Measurements from ENCODE around the gene GPR132. TPM values are rescaled to one million over a fixed set of nuclear protein-coding genes. Genes with fewer than 3 reads are reported as not detected.
A peak's percentile ranks its signal among the peaks of the same experiment; 100 is the strongest.

The GPR132 gene
- total RNA-seq, 2 experiments from 2014 or later = 64.4 to 66.7 TPM

- no peaks in the 10 kb centered on the region for H3K9me3 Mint-ChIP-seq
- Histone ChIP-seq H3K27me3 (ENCODE audit: control insufficient read depth in 1 of 2, insufficient read depth in 2 of 2, low read length in 2 of 2) (no peaks in the 10 kb centered on the region), H3K9me3 (ENCODE audit: control insufficient read depth in 1 of 2, insufficient read depth in 1 of 2, low read length in 2 of 2) (peaks cover 0 to 4% of the 10 kb centered on the region in 2 experiments), H3K27ac (ENCODE audit: low read depth in 1 of 2, low read length in 2 of 2) (peak overlapping the region; percentile 59 to 77), H3K4me1 (ENCODE audit: insufficient read depth, low read length) (peaks cover 35% of the 10 kb centered on the region), H3K4me3 (ENCODE audit: low read length) (peak overlapping the region; percentile 75), H3K36me3 (ENCODE audit: insufficient read depth, low read length) (no peaks in the 10 kb centered on the region)
- CTCF ChIA-PET = interaction anchor here (0.8 to 0.9 kb wide), 2 partner anchors 48 to 277 kb away, joined by 3 read pairs; no protein-coding TSS in a partner anchor
- peak; percentile 36 for TF ChIP-seq CTCF (IDR thresholded peaks at IDR 0.05)
- H3K27me3 Mint-ChIP-seq = no peaks in the 10 kb centered on the region
- H3K4me1 Mint-ChIP-seq (ENCODE audit: low read depth) = peaks cover 22% of the 10 kb centered on the region
- peak; percentile 33 to 81 (median 58) for DNase-seq
- POLR2A ChIA-PET = interaction anchor here (0.7 to 0.9 kb wide), 2 partner anchors 30 to 34 kb away, joined by 3 to 5 read pairs; no protein-coding TSS in a partner anchor
- H3K4me3 Mint-ChIP-seq = peak overlapping the region; percentile 77
- ATAC-seq (ENCODE audit: poor library complexity) = peak; percentile 46
- no peaks in the 10 kb centered on the region for H3K36me3 Mint-ChIP-seq (ENCODE audit: low read depth)
- peak overlapping the region; percentile 55 for H3K27ac Mint-ChIP-seq
- intact Hi-C loops (cut with DNase I, micrococcal nuclease) = loop anchor here in 1 of 2 experiments (5.0 kb wide), 3 partner anchors 74 to 209 kb away; partner anchors contain the start of genes BRF1, JAG2 and NUDT14
Measured at GRCh38 chr14:105093431-105094192, 28.4 kb upstream of the GPR132 start.

GRCh38 chr14:105093038-105093430, 27.8 kb upstream of the GPR132 start:
- H3K9me3 Mint-ChIP-seq = no peaks in the 10 kb centered on the region
- H3K27me3 ChIP-seq (ENCODE audit: control insufficient read depth in 1 of 2, insufficient read depth in 2 of 2, low read length in 2 of 2) = no peaks in the 10 kb centered on the region
- H3K36me3 ChIP-seq (ENCODE audit: insufficient read depth, low read length) = no peaks in the 10 kb centered on the region
- POLR2A ChIA-PET = interaction anchor here (0.9 kb wide), 1 partner anchor 30 kb away, joined by 5 read pairs; no protein-coding TSS in a partner anchor
- ATAC-seq (ENCODE audit: poor library complexity) (peak; percentile 71), DNase-seq (peak; percentile 38 to 85 (median 66))
- H3K36me3 Mint-ChIP-seq (ENCODE audit: low read depth) = no peaks in the 10 kb centered on the region
- TF ChIP-seq CTCF (IDR thresholded peaks at IDR 0.05) = no peak
- peaks cover 36% of the 10 kb centered on the region for H3K4me1 ChIP-seq (ENCODE audit: insufficient read depth, low read length)
- intact Hi-C loops (cut with DNase I, micrococcal nuclease) = loop anchor here in 1 of 2 experiments (5.0 kb wide), 3 partner anchors 74 to 209 kb away; partner anchors contain the start of genes BRF1, JAG2 and NUDT14
- H3K4me1 Mint-ChIP-seq (ENCODE audit: low read depth) = peaks cover 24% of the 10 kb centered on the region
- H3K9me3 ChIP-seq (ENCODE audit: control insufficient read depth in 1 of 2, insufficient read depth in 1 of 2, low read length in 2 of 2) = no peaks in the 10 kb centered on the region
- no peaks in the 10 kb centered on the region for H3K27me3 Mint-ChIP-seq
- H3K27ac Mint-ChIP-seq = peak overlapping the region; percentile 68
- H3K27ac ChIP-seq (ENCODE audit: low read depth in 1 of 2, low read length in 2 of 2) = peak overlapping the region; percentile 48 to 56
- H3K4me3 Mint-ChIP-seq = peak overlapping the region; percentile 83
- H3K4me3 ChIP-seq (ENCODE audit: low read length) = peak overlapping the region; percentile 43
- CTCF ChIA-PET = no interaction called here

GRCh38 chr14:105092171-105093037, 27.2 kb upstream of the GPR132 start:
- Mint-ChIP-seq H3K4me1 (ENCODE audit: low read depth) (peaks cover 24% of the 10 kb centered on the region), H3K9me3 (no peaks in the 10 kb centered on the region), H3K27ac (peak overlapping the region; percentile 68), H3K4me3 (peak overlapping the region; percentile 83), H3K36me3 (ENCODE audit: low read depth) (no peaks in the 10 kb centered on the region), H3K27me3 (no peaks in the 10 kb centered on the region)
- intact Hi-C loops (cut with DNase I, micrococcal nuclease) = loop anchor here in 1 of 2 experiments (1.0 to 5.0 kb wide), 4 partner anchors 75 to 436 kb away; partner anchors contain the start of genes BRF1, JAG2 and NUDT14
- no peaks in the 10 kb centered on the region for H3K36me3 ChIP-seq (ENCODE audit: insufficient read depth, low read length)
- no peak for TF ChIP-seq CTCF (IDR thresholded peaks at IDR 0.05)
- H3K27ac ChIP-seq (ENCODE audit: low read depth in 1 of 2, low read length in 2 of 2) = peak overlapping the region; percentile 48 to 56
- peaks cover 0 to 2% of the 10 kb centered on the region in 2 experiments for H3K27me3 ChIP-seq (ENCODE audit: control insufficient read depth in 1 of 2, insufficient read depth in 2 of 2, low read length in 2 of 2)
- H3K9me3 ChIP-seq (ENCODE audit: control insufficient read depth in 1 of 2, insufficient read depth in 1 of 2, low read length in 2 of 2) = no peaks in the 10 kb centered on the region
- H3K4me3 ChIP-seq (ENCODE audit: low read length) = peak overlapping the region; percentile 43
- H3K4me1 ChIP-seq (ENCODE audit: insufficient read depth, low read length) = peaks cover 40% of the 10 kb centered on the region
- ATAC-seq (ENCODE audit: poor library complexity) (no peak), DNase-seq (peak in 4 of 14 experiments; percentile 21 to 63 (median 38))
- CTCF ChIA-PET = no interaction called here
- POLR2A ChIA-PET = interaction anchor here (0.9 to 3.5 kb wide), 2 partner anchors 27 to 29 kb away, joined by 5 to 12 read pairs; partner anchors contain the start of gene GPR132
